ENCODE data around the gene GOLPH3L.
"Not testable (repeated sequence)": the region's sequence is repeated elsewhere in the genome, so short reads cannot be mapped to it uniquely, and the experiment has no call there.

Gene GOLPH3L

GRCh38 chr1:150661156-150661555 is 35.8 kb downstream of the GOLPH3L start:
- no peak overlapping the region for H3K4me3 ChIP-seq (ENCODE audit: low read depth, low read length)
- in situ Hi-C loops (cut with HindIII; ENCODE audit: low sequenced_read_pairs), result no loop called here
- no peak for DNase-seq (ENCODE audit: low read depth)
- TF ChIP-seq CTCF (IDR thresholded peaks at IDR 0.05; ENCODE audit: low read depth, low read length, missing control alignments), result no peak

- in situ Hi-C loops (cut with HindIII; ENCODE audit: low sequenced_read_pairs), result no loop called here
- no peak overlapping the region for H3K4me3 ChIP-seq (ENCODE audit: low read depth, low read length)
- TF ChIP-seq CTCF (IDR thresholded peaks at IDR 0.05; ENCODE audit: low read depth, low read length, missing control alignments), result no peak
- no peak for DNase-seq (ENCODE audit: low read depth)
These were observed 36.4 kb downstream of the GOLPH3L start for GRCh38 chr1:150660584-150660983.

GRCh38 chr1:150657064-150657463 is 39.9 kb downstream of the GOLPH3L start:
- in situ Hi-C loops (cut with HindIII; ENCODE audit: low sequenced_read_pairs); DNase-seq (ENCODE audit: low read depth); H3K4me3 ChIP-seq (ENCODE audit: low read depth, low read length): not testable (repeated sequence)

GRCh38 chr1:150654635-150655034 is 42.3 kb downstream of the GOLPH3L start:
- in situ Hi-C loops (cut with HindIII; ENCODE audit: low sequenced_read_pairs); H3K4me3 ChIP-seq (ENCODE audit: low read depth, low read length); DNase-seq (ENCODE audit: low read depth): not testable (repeated sequence)

- H3K4me3 ChIP-seq (ENCODE audit: low read depth, low read length), result no peak overlapping the region
- in situ Hi-C loops (cut with HindIII; ENCODE audit: low sequenced_read_pairs), result no loop called here
- DNase-seq (ENCODE audit: low read depth), result no peak
- no peak for TF ChIP-seq CTCF (IDR thresholded peaks at IDR 0.05; ENCODE audit: low read depth, low read length, missing control alignments)
These were observed 46.8 kb downstream of the GOLPH3L start for GRCh38 chr1:150650193-150650592.

GRCh38 chr1:150649441-150650075 is 47.4 kb downstream of the GOLPH3L start:
- no peak overlapping the region for H3K4me3 ChIP-seq (ENCODE audit: low read depth, low read length)
- in situ Hi-C loops (cut with HindIII; ENCODE audit: low sequenced_read_pairs), result no loop called here
- no peak for DNase-seq (ENCODE audit: low read depth)
- TF ChIP-seq CTCF (IDR thresholded peaks at IDR 0.05; ENCODE audit: low read depth, low read length, missing control alignments), result no peak

- in situ Hi-C loops (cut with HindIII; ENCODE audit: low sequenced_read_pairs), result no loop called here
- no peak for TF ChIP-seq CTCF (IDR thresholded peaks at IDR 0.05; ENCODE audit: low read depth, low read length, missing control alignments)
- no peak for DNase-seq (ENCODE audit: low read depth)
- H3K4me3 ChIP-seq (ENCODE audit: low read depth, low read length), result no peak overlapping the region
These were observed 54.7 kb downstream of the GOLPH3L start for GRCh38 chr1:150642296-150642695.

GRCh38 chr1:150641126-150641815 is 55.7 kb downstream of the GOLPH3L start:
- DNase-seq (ENCODE audit: low read depth); in situ Hi-C loops (cut with HindIII; ENCODE audit: low sequenced_read_pairs); H3K4me3 ChIP-seq (ENCODE audit: low read depth, low read length): not testable (repeated sequence)

- in situ Hi-C loops (cut with HindIII; ENCODE audit: low sequenced_read_pairs), result not testable (repeated sequence)
These were observed 58.5 kb downstream of the GOLPH3L start for GRCh38 chr1:150638430-150638829.

GRCh38 chr1:150634839-150635622 is 61.9 kb downstream of the GOLPH3L start:
- H3K4me3 ChIP-seq (ENCODE audit: low read depth, low read length); in situ Hi-C loops (cut with HindIII; ENCODE audit: low sequenced_read_pairs); DNase-seq (ENCODE audit: low read depth): not testable (repeated sequence)

More at GRCh38 chr1:150638430-150638829, 58.5 kb downstream of the GOLPH3L start:
- DNase-seq (ENCODE audit: low read depth); H3K4me3 ChIP-seq (ENCODE audit: low read depth, low read length): not testable (repeated sequence)

All from astrocyte of the cerebellum (primary cell).